KG1 (cell line): ENCODE results near the gene IGFBP4.
"Not testable (repeated sequence)": the region's sequence is repeated elsewhere in the genome, so short reads cannot be mapped to it uniquely, and the experiment has no call there.

ENCODE experiments used
- DNase-seq: peaks from one replicate; lab custom pipeline; 2025; lab: John Stamatoyannopoulos, UW

IGFBP4 gene

GRCh38 chr17:40443196-40443987 lies at the start of gene IGFBP4:
Gene IGFBP4 (plus strand): TSS chr17:40443450. CDS start chr17:40443736, 286 bp downstream.
- peak; percentile 53 for DNase-seq

GRCh38 chr17:40399185-40399584 lies 44.1 kb upstream of the IGFBP4 start:
- peak; percentile 25 for DNase-seq

- DNase-seq = no peak
These were observed 40.6 kb upstream of the IGFBP4 start for GRCh38 chr17:40402668-40403067.

- DNase-seq = no peak
These were observed 39.2 kb upstream of the IGFBP4 start for GRCh38 chr17:40404003-40404402.

GRCh38 chr17:40407460-40407859 lies 35.8 kb upstream of the IGFBP4 start:
- DNase-seq = no peak

GRCh38 chr17:40409540-40409939 lies 33.7 kb upstream of the IGFBP4 start:
- DNase-seq = not testable (repeated sequence)

GRCh38 chr17:40410082-40410481 lies 33.2 kb upstream of the IGFBP4 start:
- no peak for DNase-seq

- DNase-seq = no peak
These were observed 31.4 kb upstream of the IGFBP4 start for GRCh38 chr17:40411821-40412220.

- DNase-seq = no peak
These were observed 30.4 kb upstream of the IGFBP4 start for GRCh38 chr17:40412880-40413279.

- not testable (repeated sequence) for DNase-seq
These were observed 28.9 kb upstream of the IGFBP4 start for GRCh38 chr17:40414312-40414711.

GRCh38 chr17:40415390-40415789 lies 27.9 kb upstream of the IGFBP4 start:
- no peak for DNase-seq

- no peak for DNase-seq
These were observed 26.6 kb upstream of the IGFBP4 start for GRCh38 chr17:40416671-40417070.

GRCh38 chr17:40417258-40417608 lies 26.0 kb upstream of the IGFBP4 start:
- DNase-seq = no peak

GRCh38 chr17:40417609-40418427 lies 25.4 kb upstream of the IGFBP4 start, which contains the start of gene TOP2A:
Gene TOP2A (minus strand): TSS chr17:40417896. CDS start chr17:40417791, 105 bp downstream.
- peak; percentile 99 for DNase-seq

GRCh38 chr17:40418428-40418706 lies 24.9 kb upstream of the IGFBP4 start:
- DNase-seq = no peak

- DNase-seq = peak; percentile 41
These were observed 23.5 kb upstream of the IGFBP4 start for GRCh38 chr17:40419559-40420331.

- DNase-seq = no peak
These were observed 20.1 kb upstream of the IGFBP4 start for GRCh38 chr17:40422990-40423633.

- DNase-seq = no peak
These were observed 17.5 kb upstream of the IGFBP4 start for GRCh38 chr17:40425741-40426140.

- no peak for DNase-seq
These were observed 16.2 kb upstream of the IGFBP4 start for GRCh38 chr17:40427002-40427491.

- DNase-seq = no peak
These were observed 12.7 kb upstream of the IGFBP4 start for GRCh38 chr17:40430272-40431230.

- DNase-seq = no peak
These were observed 12.0 kb upstream of the IGFBP4 start for GRCh38 chr17:40431231-40431602.
